WTC11 (cell line): ENCODE results near the gene NOTCH4. TPM values are rescaled to one million over a fixed set of nuclear protein-coding genes. Genes with fewer than 3 reads are reported as not detected.

Experiments used
- ATAC-seq: fragments of 200-7000 bp; cut with Tn5 transposase; 2 replicates; pipeline ENCODE4 v1.10.0; 2021; ENCODE audit warnings: mild to moderate bottlenecking, moderate library complexity
- CTCF ChIA-PET: fragments of 300-600 bp; sonication (Branson Sonifier 250); formaldehyde crosslinking; loops from one replicate; lab custom pipeline; 2021; ENCODE audit warnings: antibody characterized with exemption; lab: Charles Lee
- POLR2A ChIA-PET: fragments of 350-600 bp; sonication (Branson Sonifier 250); formaldehyde crosslinking; loops from one replicate; lab custom pipeline; 2021; ENCODE audit warnings: antibody characterized with exemption; lab: Charles Lee
- DNase-seq: peaks from one replicate; pipeline ENCODE4 v3.0.0; 2021; ENCODE audit warnings: low spot score
- H3K27ac Mint-ChIP-seq: 2 replicates; pipeline ENCODE4 v1.8.0; 2021; ENCODE audit warnings: mixed read lengths
- H3K27me3 Mint-ChIP-seq: 2 replicates; pipeline ENCODE4 v1.8.0; 2021; ENCODE audit warnings: low read depth, mild to moderate bottlenecking, moderate library complexity, mixed read lengths
- H3K36me3 Mint-ChIP-seq: 2 replicates; pipeline ENCODE4 v1.8.0; 2021; ENCODE audit warnings: mixed read lengths
- H3K4me1 Mint-ChIP-seq: 2 replicates; pipeline ENCODE4 v1.8.0; 2022; ENCODE audit warnings: mixed read lengths
- H3K4me3 Mint-ChIP-seq: 2 replicates; pipeline ENCODE4 v1.8.0; 2021; ENCODE audit warnings: mild to moderate bottlenecking, moderate library complexity, mixed read lengths
- H3K9me3 Mint-ChIP-seq: 2 replicates; pipeline ENCODE4 v1.8.0; 2021; ENCODE audit warnings: mixed read lengths
- ATF1 ChIP-seq: sonication (generic); formaldehyde crosslinking; IDR thresholded peaks from 2 replicates; pipeline ENCODE4 v1.8.1; 2023; ENCODE audit warnings: mild to moderate bottlenecking, moderate library complexity, missing genetic modification reagents
- CREM ChIP-seq: sonication (generic); formaldehyde crosslinking; IDR thresholded peaks from 2 replicates; pipeline ENCODE4 v1.8.1; 2022; ENCODE audit warnings: mild to moderate bottlenecking, missing genetic modification reagents, moderate library complexity
- ETV6 ChIP-seq: sonication (generic); formaldehyde crosslinking; IDR thresholded peaks from 2 replicates; pipeline ENCODE4 v1.8.1; 2022; ENCODE audit warnings: mild to moderate bottlenecking, missing genetic modification reagents
- FOXJ3 ChIP-seq: sonication (generic); formaldehyde crosslinking; IDR thresholded peaks from 2 replicates; pipeline ENCODE4 v1.9.0; 2021; ENCODE audit warnings: missing genetic modification reagents, mild to moderate bottlenecking, borderline replicate concordance
- IRF2 ChIP-seq: sonication (generic); formaldehyde crosslinking; IDR thresholded peaks from 2 replicates; pipeline ENCODE4 v1.8.0; 2022; ENCODE audit warnings: low read depth, missing genetic modification reagents, borderline replicate concordance
- JUN ChIP-seq: sonication (generic); formaldehyde crosslinking; IDR thresholded peaks from 2 replicates; pipeline ENCODE4 v1.8.0; 2023; ENCODE audit warnings: mild to moderate bottlenecking, missing genetic modification reagents
- SP1 ChIP-seq: sonication (generic); formaldehyde crosslinking; conservative IDR thresholded peaks from 2 replicates; pipeline ENCODE4 v1.8.1; 2022; ENCODE audit warnings: missing genetic modification reagents
- TEAD1 ChIP-seq: sonication (generic); formaldehyde crosslinking; IDR thresholded peaks from 2 replicates; pipeline ENCODE4 v1.8.0; 2022; ENCODE audit warnings: mild to moderate bottlenecking, missing genetic modification reagents
- ZBTB21 ChIP-seq: sonication (generic); formaldehyde crosslinking; IDR thresholded peaks from 2 replicates; pipeline ENCODE4 v1.8.1; 2023; ENCODE audit warnings: mild to moderate bottlenecking, missing genetic modification reagents, borderline replicate concordance
- ZNF121 ChIP-seq: sonication (generic); formaldehyde crosslinking; IDR thresholded peaks from 2 replicates; pipeline ENCODE4 v1.8.0; 2023; ENCODE audit warnings: missing genetic modification reagents
- ZNF138 ChIP-seq: sonication (generic); formaldehyde crosslinking; conservative IDR thresholded peaks from 2 replicates; pipeline ENCODE4 v1.8.1; 2022; ENCODE audit warnings: mild to moderate bottlenecking, moderate library complexity, missing genetic modification reagents
- ZNF232 ChIP-seq: sonication (generic); formaldehyde crosslinking; IDR thresholded peaks from 2 replicates; pipeline ENCODE4 v1.8.0; 2022; ENCODE audit warnings: mild to moderate bottlenecking, missing genetic modification reagents
- ZNF281 ChIP-seq: sonication (generic); formaldehyde crosslinking; IDR thresholded peaks from 2 replicates; pipeline ENCODE4 v1.8.0; 2023; ENCODE audit warnings: mild to moderate bottlenecking, missing genetic modification reagents
- ZNF396 ChIP-seq: fragments of 250-450 bp; sonication (Bioruptor Pico); IDR thresholded peaks from 2 replicates; pipeline ENCODE4 v1.8.0; 2021; ENCODE audit warnings: mild to moderate bottlenecking, moderate library complexity, borderline replicate concordance
- ZNF416 ChIP-seq: fragments of 250-450 bp; sonication (Bioruptor Pico); IDR thresholded peaks from 2 replicates; pipeline ENCODE4 v1.9.0; 2021; ENCODE audit warnings: mild to moderate bottlenecking, inconsistent platforms
- ZNF425 ChIP-seq: fragments of 250-450 bp; sonication (Bioruptor Pico); conservative IDR thresholded peaks from 2 replicates; pipeline ENCODE4 v1.9.0; 2021; ENCODE audit warnings: mild to moderate bottlenecking
- ZNF671 ChIP-seq: fragments of 250-450 bp; sonication (Bioruptor Pico); IDR thresholded peaks from 2 replicates; pipeline ENCODE4 v1.8.0; 2021; ENCODE audit warnings: mild to moderate bottlenecking
- total RNA-seq: library from RNA; stranded (reverse); gene quantifications from 3 replicates; pipeline ENCODE4 v1.2.3, GENCODE V29; 2021
- TF ChIP-seq, protein P1 (sequence below): sonication (generic); formaldehyde crosslinking; IDR thresholded peaks from 2 replicates; pipeline ENCODE4 v1.8.0; 2022; ENCODE audit warnings: missing genetic modification reagents
- TF ChIP-seq, protein P2 (sequence below): sonication (generic); formaldehyde crosslinking; IDR thresholded peaks from 2 replicates; pipeline ENCODE4 v1.8.1; 2023; ENCODE audit warnings: mild to moderate bottlenecking, missing genetic modification reagents, borderline replicate concordance

Gene NOTCH4
- total RNA-seq, 1 experiment from 2014 or later, result 2.6 TPM

GRCh38 chr6:32192608-32193039, 31.2 kb downstream of the NOTCH4 start, which contains the start of gene GPSM3:
TSS of gene GPSM3 (minus strand) at chr6:32192643. CDS start at chr6:32192513, 130 bp downstream.
- no peaks in the 10 kb centered on the region for H3K27me3 Mint-ChIP-seq
- CTCF ChIA-PET, result interaction anchor here (0.6 to 1.1 kb wide), 4 partner anchors 15 to 39 kb away, joined by 4 read pairs; no protein-coding TSS in a partner anchor
- peak within 1 kb of the TSS; percentile 60 for H3K4me3 Mint-ChIP-seq
- no peaks in the 10 kb centered on the region for H3K9me3 Mint-ChIP-seq
- no peak for TF ChIP-seq ZNF425
- TF ChIP-seq, protein P1, sequence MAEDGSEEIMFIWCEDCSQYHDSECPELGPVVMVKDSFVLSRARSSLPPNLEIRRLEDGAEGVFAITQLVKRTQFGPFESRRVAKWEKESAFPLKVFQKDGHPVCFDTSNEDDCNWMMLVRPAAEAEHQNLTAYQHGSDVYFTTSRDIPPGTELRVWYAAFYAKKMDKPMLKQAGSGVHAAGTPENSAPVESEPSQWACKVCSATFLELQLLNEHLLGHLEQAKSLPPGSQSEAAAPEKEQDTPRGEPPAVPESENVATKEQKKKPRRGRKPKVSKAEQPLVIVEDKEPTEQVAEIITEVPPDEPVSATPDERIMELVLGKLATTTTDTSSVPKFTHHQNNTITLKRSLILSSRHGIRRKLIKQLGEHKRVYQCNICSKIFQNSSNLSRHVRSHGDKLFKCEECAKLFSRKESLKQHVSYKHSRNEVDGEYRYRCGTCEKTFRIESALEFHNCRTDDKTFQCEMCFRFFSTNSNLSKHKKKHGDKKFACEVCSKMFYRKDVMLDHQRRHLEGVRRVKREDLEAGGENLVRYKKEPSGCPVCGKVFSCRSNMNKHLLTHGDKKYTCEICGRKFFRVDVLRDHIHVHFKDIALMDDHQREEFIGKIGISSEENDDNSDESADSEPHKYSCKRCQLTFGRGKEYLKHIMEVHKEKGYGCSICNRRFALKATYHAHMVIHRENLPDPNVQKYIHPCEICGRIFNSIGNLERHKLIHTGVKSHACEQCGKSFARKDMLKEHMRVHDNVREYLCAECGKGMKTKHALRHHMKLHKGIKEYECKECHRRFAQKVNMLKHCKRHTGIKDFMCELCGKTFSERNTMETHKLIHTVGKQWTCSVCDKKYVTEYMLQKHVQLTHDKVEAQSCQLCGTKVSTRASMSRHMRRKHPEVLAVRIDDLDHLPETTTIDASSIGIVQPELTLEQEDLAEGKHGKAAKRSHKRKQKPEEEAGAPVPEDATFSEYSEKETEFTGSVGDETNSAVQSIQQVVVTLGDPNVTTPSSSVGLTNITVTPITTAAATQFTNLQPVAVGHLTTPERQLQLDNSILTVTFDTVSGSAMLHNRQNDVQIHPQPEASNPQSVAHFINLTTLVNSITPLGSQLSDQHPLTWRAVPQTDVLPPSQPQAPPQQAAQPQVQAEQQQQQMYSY, result peak; percentile 86
- 0 out of 2 replicates have a peak, but pooled peaks have one; percentile 53 for TF ChIP-seq ZNF281
- no peak for TF ChIP-seq ZNF396 (CRISPR knock-in tag)
- 0 out of 2 replicates have a peak, but pooled peaks have one; percentile 34 for TF ChIP-seq SP1 (CRISPR knock-in tag)
- TF ChIP-seq ATF1 (CRISPR knock-in tag), result no peak
- TF ChIP-seq ZBTB21 (CRISPR knock-in tag), result no peak
- no peak for TF ChIP-seq ZNF121 (CRISPR knock-in tag)
- no peak for TF ChIP-seq ZNF671
- ATAC-seq (no peak), DNase-seq (peak; percentile 46)
- peaks cover 66% of the 10 kb centered on the region for H3K4me1 Mint-ChIP-seq
- POLR2A ChIA-PET, result interaction anchor here (1.6 kb wide), 1 partner anchor 15 kb away, joined by 5 read pairs; no protein-coding TSS in a partner anchor
- H3K27ac Mint-ChIP-seq, result peak within 1 kb of the TSS; percentile 89
- H3K36me3 Mint-ChIP-seq, result peaks cover 7% of the 10 kb centered on the region

DNA sequence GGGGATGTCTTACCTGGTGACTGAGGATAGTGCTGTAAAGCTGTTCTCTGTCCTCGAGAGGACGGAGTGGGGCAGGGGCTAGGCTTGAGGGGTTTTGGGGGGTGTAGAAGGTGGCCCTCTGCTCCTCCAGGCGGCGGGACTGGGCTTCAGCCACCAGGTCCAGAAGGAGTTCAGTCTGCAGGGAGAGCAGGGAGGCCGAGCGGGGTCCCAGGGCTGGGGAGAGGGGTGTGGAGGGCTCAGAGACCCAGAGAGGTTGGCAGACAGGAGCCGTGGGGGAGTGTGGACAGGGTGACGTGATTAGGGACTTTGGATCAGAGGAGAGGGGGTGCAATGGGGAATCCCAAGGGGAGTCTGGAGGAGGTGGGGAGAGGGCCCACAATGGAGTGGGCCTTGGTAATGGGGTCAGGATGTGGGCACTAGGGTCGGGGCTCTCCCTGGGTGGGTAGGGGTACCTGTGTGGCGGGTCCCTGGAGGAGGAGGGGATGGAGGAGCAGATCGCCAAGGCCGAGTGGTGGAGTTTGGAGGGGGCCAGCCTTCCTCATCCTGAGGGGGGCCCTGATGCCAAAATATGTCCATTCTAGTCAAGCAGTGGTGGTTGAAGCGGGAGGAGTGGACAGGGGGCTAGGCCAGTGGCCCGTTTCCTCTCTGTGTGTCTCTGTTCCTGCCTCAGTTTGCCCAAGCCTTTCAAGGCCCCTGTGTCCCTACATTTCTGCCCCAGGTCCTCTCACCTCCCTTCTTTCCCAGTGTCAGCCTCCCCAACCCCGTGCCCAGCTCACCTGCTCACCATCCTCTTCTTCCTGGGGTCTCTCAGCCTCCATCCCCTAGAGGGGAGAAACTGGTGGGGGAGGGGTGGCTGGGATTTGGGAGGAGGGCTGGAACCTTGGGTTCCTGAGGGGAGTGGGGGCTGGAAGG, 31.9 kb downstream of the NOTCH4 start:
- POLR2A ChIA-PET, result interaction anchor here (1.6 kb wide), 1 partner anchor 14 kb away, joined by 5 read pairs; no protein-coding TSS in a partner anchor
- H3K9me3 Mint-ChIP-seq, result no peaks in the 10 kb centered on the region
- DNase-seq (no peak), ATAC-seq (no peak)
- H3K27ac Mint-ChIP-seq, result no peak overlapping the region; the same call in 1 of the 2 replicates
- H3K36me3 Mint-ChIP-seq, result peaks cover 14% of the 10 kb centered on the region
- H3K27me3 Mint-ChIP-seq, result no peaks in the 10 kb centered on the region
- CTCF ChIA-PET, result interaction anchor here (0.6 to 1.9 kb wide), 5 partner anchors 10 to 39 kb away, joined by 4 to 7 read pairs (median 4); no protein-coding TSS in a partner anchor
- H3K4me3 Mint-ChIP-seq, result peak overlapping the region; percentile 29; the same call in 1 of the 2 replicates
- TF ChIP-seq IRF2 (CRISPR knock-in tag) (no peak), ZNF138 (CRISPR knock-in tag) (no peak), ZNF416 (CRISPR knock-in tag) (no peak), ATF1 (CRISPR knock-in tag) (no peak), ZNF232 (CRISPR knock-in tag) (no peak), ETV6 (no peak), TEAD1 (CRISPR knock-in tag) (no peak), FOXJ3 (CRISPR knock-in tag) (no peak), JUN (CRISPR knock-in tag) (no peak), CREM (CRISPR knock-in tag) (no peak)
- TF ChIP-seq, protein P2, sequence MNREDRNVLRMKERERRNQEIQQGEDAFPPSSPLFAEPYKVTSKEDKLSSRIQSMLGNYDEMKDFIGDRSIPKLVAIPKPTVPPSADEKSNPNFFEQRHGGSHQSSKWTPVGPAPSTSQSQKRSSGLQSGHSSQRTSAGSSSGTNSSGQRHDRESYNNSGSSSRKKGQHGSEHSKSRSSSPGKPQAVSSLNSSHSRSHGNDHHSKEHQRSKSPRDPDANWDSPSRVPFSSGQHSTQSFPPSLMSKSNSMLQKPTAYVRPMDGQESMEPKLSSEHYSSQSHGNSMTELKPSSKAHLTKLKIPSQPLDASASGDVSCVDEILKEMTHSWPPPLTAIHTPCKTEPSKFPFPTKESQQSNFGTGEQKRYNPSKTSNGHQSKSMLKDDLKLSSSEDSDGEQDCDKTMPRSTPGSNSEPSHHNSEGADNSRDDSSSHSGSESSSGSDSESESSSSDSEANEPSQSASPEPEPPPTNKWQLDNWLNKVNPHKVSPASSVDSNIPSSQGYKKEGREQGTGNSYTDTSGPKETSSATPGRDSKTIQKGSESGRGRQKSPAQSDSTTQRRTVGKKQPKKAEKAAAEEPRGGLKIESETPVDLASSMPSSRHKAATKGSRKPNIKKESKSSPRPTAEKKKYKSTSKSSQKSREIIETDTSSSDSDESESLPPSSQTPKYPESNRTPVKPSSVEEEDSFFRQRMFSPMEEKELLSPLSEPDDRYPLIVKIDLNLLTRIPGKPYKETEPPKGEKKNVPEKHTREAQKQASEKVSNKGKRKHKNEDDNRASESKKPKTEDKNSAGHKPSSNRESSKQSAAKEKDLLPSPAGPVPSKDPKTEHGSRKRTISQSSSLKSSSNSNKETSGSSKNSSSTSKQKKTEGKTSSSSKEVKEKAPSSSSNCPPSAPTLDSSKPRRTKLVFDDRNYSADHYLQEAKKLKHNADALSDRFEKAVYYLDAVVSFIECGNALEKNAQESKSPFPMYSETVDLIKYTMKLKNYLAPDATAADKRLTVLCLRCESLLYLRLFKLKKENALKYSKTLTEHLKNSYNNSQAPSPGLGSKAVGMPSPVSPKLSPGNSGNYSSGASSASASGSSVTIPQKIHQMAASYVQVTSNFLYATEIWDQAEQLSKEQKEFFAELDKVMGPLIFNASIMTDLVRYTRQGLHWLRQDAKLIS (CRISPR knock-in tag), result no peak
- H3K4me1 Mint-ChIP-seq, result peaks cover 64% of the 10 kb centered on the region
